ENCODE results near the gene CKB.

CKB gene

GRCh38 chr14:103522649-103523574 is at the start of gene CKB:
CKB (minus strand) TSS chr14:103522830; CDS start chr14:103522493, 337 bp downstream.
- peak; percentile 23 for DNase-seq

- no peak for DNase-seq
Measured at GRCh38 chr14:103569408-103569807, 46.8 kb upstream of the CKB start.

GRCh38 chr14:103568952-103569351 is 46.3 kb upstream of the CKB start:
- DNase-seq = no peak

- DNase-seq = no peak
Measured at GRCh38 chr14:103563844-103564505, 41.3 kb upstream of the CKB start.

GRCh38 chr14:103563226-103563620 is 40.6 kb upstream of the CKB start:
- DNase-seq = no peak

- DNase-seq = peak; percentile 59
Measured at GRCh38 chr14:103562429-103563225, 40.0 kb upstream of the CKB start, which contains the start of the genes BAG5 and COA8. BAG5 (minus strand) TSS chr14:103562657; CDS start chr14:103561164, 1,493 bp downstream. COA8 (plus strand) TSS chr14:103562960; CDS start chr14:103563002, 42 bp downstream.

GRCh38 chr14:103562179-103562428 is 39.5 kb upstream of the CKB start:
- no peak for DNase-seq

GRCh38 chr14:103561381-103562178 is 39.0 kb upstream of the CKB start:
- DNase-seq = no peak

- DNase-seq = no peak
Measured at GRCh38 chr14:103560691-103561090, 38.1 kb upstream of the CKB start.

- no peak for DNase-seq
Measured at GRCh38 chr14:103559766-103560165, 37.1 kb upstream of the CKB start.

GRCh38 chr14:103558071-103558882 is 35.6 kb upstream of the CKB start:
- no peak for DNase-seq

- no peak for DNase-seq
Measured at GRCh38 chr14:103556946-103557758, 34.5 kb upstream of the CKB start.

GRCh38 chr14:103555559-103556337 is 33.1 kb upstream of the CKB start:
- no peak for DNase-seq

GRCh38 chr14:103552846-103553210 is 30.2 kb upstream of the CKB start:
- DNase-seq = no peak

GRCh38 chr14:103552011-103552845 is 29.6 kb upstream of the CKB start:
- DNase-seq = no peak

- DNase-seq = no peak
Measured at GRCh38 chr14:103551338-103551762, 28.7 kb upstream of the CKB start.

- DNase-seq = no peak
Measured at GRCh38 chr14:103550451-103551337, 28.1 kb upstream of the CKB start.

Data from NCI-H2029 (cell line).